PFSK-1 (cell line): ENCODE measurements around the gene GTF2H1.

Experiments used
- POLR2AphosphoS5 ChIP-seq: IDR thresholded peaks from 2 replicates; pipeline ENCODE4 v1.6.1; 2012; ENCODE audit warnings: low read depth, mild to moderate bottlenecking, control low read depth, low read length, moderate library complexity
- TF ChIP-seq, protein P1 (sequence below), 2 experiments: IDR thresholded peaks; 2 replicates each; pipeline versions ENCODE4 v1.6.1 to v1.8.0; 2011 to 2012; ENCODE audit warnings: low read depth in 2 of 2, low read length in 2 of 2, control low read depth in 1 of 2, inconsistent platforms in 1 of 2, mild to moderate bottlenecking in 1 of 2, moderate library complexity in 1 of 2; ENCODE audit not compliant: insufficient read depth in 1 of 2

DNA sequence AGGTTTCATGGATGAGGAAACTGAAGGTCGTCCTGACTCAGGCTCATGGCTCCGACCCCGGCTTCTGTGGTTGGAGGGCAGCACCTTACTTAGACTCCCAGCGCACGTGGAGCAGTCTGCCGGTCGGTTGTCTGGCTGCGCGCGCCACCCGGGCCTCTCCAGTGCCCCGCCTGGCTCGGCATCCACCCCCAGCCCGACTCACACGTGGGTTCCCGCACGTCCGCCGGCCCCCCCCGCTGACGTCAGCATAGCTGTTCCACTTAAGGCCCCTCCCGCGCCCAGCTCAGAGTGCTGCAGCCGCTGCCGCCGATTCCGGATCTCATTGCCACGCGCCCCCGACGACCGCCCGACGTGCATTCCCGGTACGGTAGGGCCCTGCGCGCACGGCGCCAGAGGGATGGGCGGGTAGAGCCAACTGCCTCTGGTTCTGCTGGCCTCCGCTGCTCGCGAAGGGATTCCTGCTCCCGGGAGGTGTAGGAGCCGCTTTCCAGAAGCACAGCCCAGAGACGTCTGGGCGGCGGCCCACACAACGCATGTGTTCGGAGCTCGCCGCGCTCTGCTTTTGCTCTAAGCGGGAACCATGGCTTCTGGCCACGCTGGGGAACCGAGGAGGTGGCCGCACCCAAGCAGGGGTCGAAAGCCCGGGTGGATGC, 72.0 kb downstream of the GTF2H1 start, which contains the start of gene LDHA:
- TF ChIP-seq, protein P1, sequence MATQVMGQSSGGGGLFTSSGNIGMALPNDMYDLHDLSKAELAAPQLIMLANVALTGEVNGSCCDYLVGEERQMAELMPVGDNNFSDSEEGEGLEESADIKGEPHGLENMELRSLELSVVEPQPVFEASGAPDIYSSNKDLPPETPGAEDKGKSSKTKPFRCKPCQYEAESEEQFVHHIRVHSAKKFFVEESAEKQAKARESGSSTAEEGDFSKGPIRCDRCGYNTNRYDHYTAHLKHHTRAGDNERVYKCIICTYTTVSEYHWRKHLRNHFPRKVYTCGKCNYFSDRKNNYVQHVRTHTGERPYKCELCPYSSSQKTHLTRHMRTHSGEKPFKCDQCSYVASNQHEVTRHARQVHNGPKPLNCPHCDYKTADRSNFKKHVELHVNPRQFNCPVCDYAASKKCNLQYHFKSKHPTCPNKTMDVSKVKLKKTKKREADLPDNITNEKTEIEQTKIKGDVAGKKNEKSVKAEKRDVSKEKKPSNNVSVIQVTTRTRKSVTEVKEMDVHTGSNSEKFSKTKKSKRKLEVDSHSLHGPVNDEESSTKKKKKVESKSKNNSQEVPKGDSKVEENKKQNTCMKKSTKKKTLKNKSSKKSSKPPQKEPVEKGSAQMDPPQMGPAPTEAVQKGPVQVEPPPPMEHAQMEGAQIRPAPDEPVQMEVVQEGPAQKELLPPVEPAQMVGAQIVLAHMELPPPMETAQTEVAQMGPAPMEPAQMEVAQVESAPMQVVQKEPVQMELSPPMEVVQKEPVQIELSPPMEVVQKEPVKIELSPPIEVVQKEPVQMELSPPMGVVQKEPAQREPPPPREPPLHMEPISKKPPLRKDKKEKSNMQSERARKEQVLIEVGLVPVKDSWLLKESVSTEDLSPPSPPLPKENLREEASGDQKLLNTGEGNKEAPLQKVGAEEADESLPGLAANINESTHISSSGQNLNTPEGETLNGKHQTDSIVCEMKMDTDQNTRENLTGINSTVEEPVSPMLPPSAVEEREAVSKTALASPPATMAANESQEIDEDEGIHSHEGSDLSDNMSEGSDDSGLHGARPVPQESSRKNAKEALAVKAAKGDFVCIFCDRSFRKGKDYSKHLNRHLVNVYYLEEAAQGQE (IDR thresholded peaks at IDR 0.05; ENCODE audit: insufficient read depth in 1 of 2, low read depth in 2 of 2, low read length in 2 of 2), result peak in 1 of 2 experiments; percentile 43; a peak in 1 of 4 replicates
- TF ChIP-seq POLR2AphosphoS5, result peak; percentile 99
